Measurements from ENCODE around the gene MVB12A. TPM values are rescaled to one million over a fixed set of nuclear protein-coding genes. Genes with fewer than 3 reads are reported as not detected.

The MVB12A gene
- total and polyA plus RNA-seq, 2 of the 8 experiments (the other 6 are each of a cell fraction or from before 2014, with no cell fraction given): 37.9 to 76.6 TPM

DNA sequence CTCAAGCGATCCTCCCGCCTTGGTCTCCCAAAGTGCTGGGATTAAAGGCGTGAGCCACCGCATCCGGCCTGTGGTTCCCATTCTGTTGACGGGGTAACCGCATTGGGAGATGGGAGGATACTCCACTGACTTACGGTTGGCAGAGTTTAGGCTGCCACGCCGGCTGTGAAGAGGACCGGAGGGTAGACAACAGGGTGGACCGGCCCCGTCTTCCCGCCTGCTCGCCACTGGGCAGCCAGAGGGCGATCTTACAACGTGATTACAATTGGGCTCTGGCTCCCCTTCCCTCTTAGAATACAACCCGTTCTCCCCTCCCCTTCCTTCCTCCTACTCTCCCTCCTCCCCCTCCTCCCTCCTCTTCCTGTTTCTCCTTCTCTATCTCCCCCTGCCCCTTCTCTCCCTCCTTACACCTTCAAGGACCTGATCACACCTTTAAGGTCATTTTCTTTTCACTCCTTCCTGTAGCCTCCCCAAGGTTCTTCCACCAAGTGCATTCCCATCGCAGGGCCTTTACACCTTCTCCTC is 24.9 kb upstream of the MVB12A start (continued):
- TF ChIP-seq, protein P1, sequence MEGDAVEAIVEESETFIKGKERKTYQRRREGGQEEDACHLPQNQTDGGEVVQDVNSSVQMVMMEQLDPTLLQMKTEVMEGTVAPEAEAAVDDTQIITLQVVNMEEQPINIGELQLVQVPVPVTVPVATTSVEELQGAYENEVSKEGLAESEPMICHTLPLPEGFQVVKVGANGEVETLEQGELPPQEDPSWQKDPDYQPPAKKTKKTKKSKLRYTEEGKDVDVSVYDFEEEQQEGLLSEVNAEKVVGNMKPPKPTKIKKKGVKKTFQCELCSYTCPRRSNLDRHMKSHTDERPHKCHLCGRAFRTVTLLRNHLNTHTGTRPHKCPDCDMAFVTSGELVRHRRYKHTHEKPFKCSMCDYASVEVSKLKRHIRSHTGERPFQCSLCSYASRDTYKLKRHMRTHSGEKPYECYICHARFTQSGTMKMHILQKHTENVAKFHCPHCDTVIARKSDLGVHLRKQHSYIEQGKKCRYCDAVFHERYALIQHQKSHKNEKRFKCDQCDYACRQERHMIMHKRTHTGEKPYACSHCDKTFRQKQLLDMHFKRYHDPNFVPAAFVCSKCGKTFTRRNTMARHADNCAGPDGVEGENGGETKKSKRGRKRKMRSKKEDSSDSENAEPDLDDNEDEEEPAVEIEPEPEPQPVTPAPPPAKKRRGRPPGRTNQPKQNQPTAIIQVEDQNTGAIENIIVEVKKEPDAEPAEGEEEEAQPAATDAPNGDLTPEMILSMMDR (IDR thresholded peaks at IDR 0.05; ENCODE audit: control extremely low read depth in 1 of 3, insufficient read depth in 1 of 3, low read depth in 1 of 3, low read length in 3 of 3): peak; percentile 81 to 95 (median 90)
- TF ChIP-seq CREB1 (IDR thresholded peaks at IDR 0.05) (peak; percentile 58; the same call in 1 of the 2 replicates), POU5F1 (IDR thresholded peaks at IDR 0.05; ENCODE audit: low read depth, low read length) (no peak), JUND (IDR thresholded peaks at IDR 0.05; ENCODE audit: low read length) (no peak), GABPA (IDR thresholded peaks at IDR 0.05; ENCODE audit: borderline replicate concordance, insufficient read depth, low read length) (peak; percentile 36; the same call in 1 of the 2 replicates), RAD21 (IDR thresholded peaks at IDR 0.05 in 1 of 2, conservative IDR thresholded peaks at IDR 0.05 in 1 of 2; ENCODE audit: low read depth in 2 of 2, low read length in 2 of 2) (peak; percentile 85 to 91), YY1 (IDR thresholded peaks at IDR 0.05; ENCODE audit: low read depth, low read length) (no peak)
- TF ChIP-seq, protein P2, sequence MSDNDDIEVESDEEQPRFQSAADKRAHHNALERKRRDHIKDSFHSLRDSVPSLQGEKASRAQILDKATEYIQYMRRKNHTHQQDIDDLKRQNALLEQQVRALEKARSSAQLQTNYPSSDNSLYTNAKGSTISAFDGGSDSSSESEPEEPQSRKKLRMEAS (IDR thresholded peaks at IDR 0.05): peak; percentile 67
